NCI-H1694 (cell line): Measurements from ENCODE around the gene NEDD4L.
"Not testable (repeated sequence)": the region's sequence is repeated elsewhere in the genome, so short reads cannot be mapped to it uniquely, and the experiment has no call there.

Source experiments
- DNase-seq: peaks from one replicate; lab custom pipeline; 2025; lab: John Stamatoyannopoulos, UW

NEDD4L gene

GRCh38 chr18:58027341-58027740 is 16.7 kb upstream of the NEDD4L start:
- DNase-seq: no peak

GRCh38 chr18:58028109-58028784 is 15.8 kb upstream of the NEDD4L start:
- no peak for DNase-seq

- DNase-seq: no peak
Measured at GRCh38 chr18:58032233-58032632, 11.8 kb upstream of the NEDD4L start.

GRCh38 chr18:58033216-58033615 is 10.8 kb upstream of the NEDD4L start:
- DNase-seq: no peak

- no peak for DNase-seq
Measured at GRCh38 chr18:58034370-58034769, 9.7 kb upstream of the NEDD4L start.

GRCh38 chr18:58037163-58037562 is 6.9 kb upstream of the NEDD4L start:
- no peak for DNase-seq

GRCh38 chr18:58038063-58038462 is 6.0 kb upstream of the NEDD4L start:
- DNase-seq: no peak

GRCh38 chr18:58041633-58042032 is 2.4 kb upstream of the NEDD4L start:
- peak; percentile 7 for DNase-seq

- DNase-seq: no peak
Measured at GRCh38 chr18:58042826-58043490, 1.1 kb upstream of the NEDD4L start.

GRCh38 chr18:58044370-58045241 is 580 bp downstream of the NEDD4L start:
- DNase-seq: no peak

- DNase-seq: peak; percentile 59
Measured at GRCh38 chr18:58045242-58046092, 1.4 kb downstream of the NEDD4L start.

GRCh38 chr18:58046093-58046793 is 2.2 kb downstream of the NEDD4L start:
- DNase-seq: no peak

- DNase-seq: no peak
Measured at GRCh38 chr18:58046794-58047555, 2.9 kb downstream of the NEDD4L start.

- DNase-seq: no peak
Measured at GRCh38 chr18:58047556-58047882, 3.5 kb downstream of the NEDD4L start.

- no peak for DNase-seq
Measured at GRCh38 chr18:58048081-58048642, 4.1 kb downstream of the NEDD4L start.

GRCh38 chr18:58049000-58049688 is 5.1 kb downstream of the NEDD4L start:
- DNase-seq: no peak

GRCh38 chr18:58050963-58051362 is 6.9 kb downstream of the NEDD4L start:
- DNase-seq: not testable (repeated sequence)

- DNase-seq: peak; percentile 3
Measured at GRCh38 chr18:58051765-58052460, 7.9 kb downstream of the NEDD4L start.

GRCh38 chr18:58052960-58053359 is 8.9 kb downstream of the NEDD4L start:
- no peak for DNase-seq
